CD1c-positive myeloid dendritic cell (primary cell): ENCODE measurements around the gene MMP28.

ENCODE experiments used
- DNase-seq: peaks from one replicate; pipeline ENCODE4 v3.0.0-alpha.2; 2016; ENCODE audit errors: extremely low spot score

The MMP28 gene

DNA sequence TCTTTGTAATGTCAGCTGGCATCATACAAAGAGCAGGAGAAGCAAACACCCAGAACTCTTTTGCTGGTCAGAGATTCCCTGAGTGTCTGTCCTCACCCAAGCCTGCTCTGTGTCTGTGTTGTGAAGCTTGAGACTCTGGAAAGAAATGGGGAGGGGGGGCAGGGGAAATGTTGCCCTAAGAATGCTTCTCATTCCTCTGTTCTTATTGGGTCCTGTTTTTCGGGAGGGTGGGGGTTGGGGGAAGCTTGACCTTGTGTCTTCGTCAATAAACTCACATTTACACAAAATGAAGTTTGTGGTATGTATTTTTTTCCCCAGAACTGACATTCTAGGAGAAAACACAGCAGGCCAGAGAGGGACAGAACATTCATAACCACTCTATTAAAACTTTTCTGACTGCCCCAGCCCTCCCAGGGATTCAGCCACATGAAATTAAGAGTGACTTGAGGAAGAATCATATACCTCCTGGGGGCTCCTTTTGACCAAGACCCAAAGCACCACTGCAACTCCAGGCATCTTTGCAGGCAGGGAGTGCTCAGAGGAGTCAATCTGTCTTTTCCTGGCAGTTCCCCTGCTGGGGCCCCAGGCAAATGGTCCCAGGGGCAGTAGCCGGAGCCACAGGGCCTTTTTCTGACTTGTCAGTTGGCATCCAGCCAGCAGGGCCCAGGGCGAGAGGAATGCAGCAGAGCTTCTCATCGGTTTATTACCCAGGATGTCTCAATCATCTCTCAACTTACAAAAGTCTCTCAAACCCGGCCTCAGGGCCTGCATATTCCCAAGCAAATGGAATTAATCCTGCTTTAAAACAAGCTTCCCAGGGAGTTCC is 69.1 kb downstream of the MMP28 start:
- DNase-seq = no peak

DNA sequence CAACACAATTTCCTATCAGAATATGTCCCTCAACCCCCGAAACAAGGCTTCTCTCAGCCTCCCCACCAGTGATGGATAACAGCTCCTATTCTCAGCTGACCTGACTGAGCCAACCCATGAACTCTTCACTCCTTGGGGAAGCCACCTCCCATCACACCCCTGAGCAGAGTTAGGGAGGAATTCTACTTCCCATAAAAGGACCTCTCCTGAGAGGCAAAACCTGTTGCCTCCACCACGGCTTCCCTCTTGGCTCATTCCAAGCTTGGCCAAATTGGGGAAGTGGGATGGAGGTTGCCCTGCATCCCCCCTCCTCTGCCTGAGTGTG is 69.7 kb downstream of the MMP28 start:
- no peak for DNase-seq

DNA sequence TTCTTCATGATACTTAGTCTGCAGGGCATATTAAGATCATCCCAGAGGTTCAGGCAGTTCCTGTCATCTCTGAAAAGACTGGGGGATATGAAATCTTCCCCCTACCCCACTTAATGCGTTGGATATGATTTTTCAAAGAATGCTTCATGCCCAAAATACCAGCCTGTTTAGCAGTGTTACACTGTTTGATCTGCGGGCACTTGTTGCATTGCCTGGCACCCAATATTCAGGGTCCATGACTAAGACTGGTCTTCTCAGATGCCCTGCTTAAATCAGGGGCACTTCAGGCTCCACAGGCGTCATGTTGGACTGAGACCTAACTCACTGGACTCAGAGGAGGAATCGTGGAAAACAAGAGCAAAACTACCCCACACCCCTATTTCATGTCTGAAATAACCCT is 70.4 kb downstream of the MMP28 start:
- no peak for DNase-seq

DNA sequence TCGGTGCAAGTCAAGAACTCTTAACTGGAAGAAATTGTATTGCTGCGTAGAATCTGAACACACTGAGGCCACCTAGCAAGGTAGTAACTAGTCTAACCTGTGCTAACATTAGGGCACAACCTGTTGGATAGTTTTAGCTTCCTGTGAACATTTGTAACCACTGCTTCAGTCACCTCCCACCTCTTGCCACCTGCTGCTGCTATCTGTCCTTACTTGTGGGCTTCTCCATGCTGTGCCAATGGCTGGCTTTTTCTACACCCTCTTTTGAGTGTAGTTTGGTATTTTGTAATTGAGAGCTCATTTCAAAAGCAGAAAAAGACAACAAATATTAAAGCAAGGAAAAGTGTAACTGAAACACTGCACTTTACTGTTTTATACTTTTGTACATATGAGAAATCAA is 71.7 kb downstream of the MMP28 start:
- DNase-seq = no peak

DNA sequence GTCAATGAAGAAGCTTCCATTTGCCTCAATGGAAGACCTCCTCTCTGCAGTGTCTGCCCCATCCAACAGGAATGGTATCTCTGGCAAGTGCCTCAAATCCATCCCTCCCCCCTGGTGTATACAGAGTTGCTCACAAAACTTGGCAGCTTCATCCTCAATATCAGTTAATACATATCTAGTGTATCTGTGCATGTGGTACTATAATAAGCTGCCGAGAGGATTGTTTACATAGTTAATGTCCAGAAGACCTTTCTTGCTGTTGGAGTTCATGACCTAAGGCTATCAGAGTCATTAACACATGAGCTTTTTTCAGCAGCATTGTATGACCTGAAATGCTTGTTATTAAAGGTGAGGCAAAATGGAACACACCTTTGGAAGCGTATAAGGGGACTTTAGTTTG is 78.0 kb downstream of the MMP28 start:
- DNase-seq = no peak

DNA sequence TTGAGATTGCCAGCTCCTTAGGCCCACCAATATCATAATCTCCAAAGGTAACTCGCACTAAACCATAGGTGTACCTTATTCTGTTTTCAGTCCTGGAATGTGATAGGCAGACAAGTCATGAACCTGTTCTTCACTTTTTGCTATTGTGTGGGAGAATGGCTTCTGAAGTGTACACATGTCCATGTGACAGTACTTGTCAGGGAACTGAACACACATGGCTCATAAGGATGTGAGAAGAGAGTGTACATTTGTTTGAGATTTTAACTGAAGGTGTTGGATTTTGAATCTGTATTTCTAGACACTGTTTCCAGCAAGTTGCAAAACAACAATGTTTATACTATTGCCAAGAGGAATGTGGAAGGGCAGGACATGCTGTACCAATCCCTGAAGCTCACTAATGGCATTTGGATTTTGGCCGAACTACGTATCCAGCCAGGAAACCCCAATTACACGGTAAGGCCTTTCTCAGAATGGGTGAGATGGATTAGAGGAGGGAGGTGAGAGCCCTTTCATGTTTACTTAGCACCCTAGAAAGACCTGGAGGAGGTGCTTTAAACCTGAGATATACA is 78.5 kb downstream of the MMP28 start:
- DNase-seq = no peak

DNA sequence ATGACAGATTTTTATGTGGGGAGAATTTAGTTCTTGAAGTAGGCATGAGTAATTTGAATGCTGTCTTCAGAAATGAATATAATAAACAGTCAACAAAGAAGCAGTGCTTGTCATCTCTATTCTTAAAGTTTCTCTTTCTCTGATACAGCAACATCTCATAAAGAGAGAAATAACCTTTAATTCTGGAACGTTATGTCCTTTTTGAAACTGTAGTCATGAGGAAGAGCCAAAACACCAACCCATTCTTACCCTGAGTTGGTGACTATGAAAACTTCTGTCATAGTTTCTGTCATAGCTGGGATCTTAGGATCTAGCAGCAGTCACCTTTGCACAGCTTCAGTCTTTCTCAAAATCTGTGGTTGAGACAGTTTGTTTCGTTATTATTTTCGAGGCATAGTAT is 79.3 kb downstream of the MMP28 start:
- no peak for DNase-seq
